Kidney (tissue), 22 donors: Measurements from ENCODE around the gene U2SURP. TPM values are rescaled to one million over a fixed set of nuclear protein-coding genes. Genes with fewer than 3 reads are reported as not detected.

Experiments used
- DNase-seq, 5 donors: peaks; one replicate each; pipeline ENCODE4 v3.0.0-alpha.2; 2013 to 2020
- FAIRE-seq: peaks from 2 replicates; lab custom pipeline; 2012; peaks lifted over from hg19 to GRCh38; lab: Jason Lieb, UNC
- H3K27ac ChIP-seq, 2 donors: one replicate each; pipeline ENCODE4 v1.7.0; 2013; ENCODE audit warnings: low read depth in 2 of 2, low read length in 2 of 2, inconsistent platforms in 1 of 2
- H3K27me3 ChIP-seq: one replicate; pipeline ENCODE4 v1.7.1; 2013; ENCODE audit warnings: low read length, inconsistent platforms; ENCODE audit not compliant: control insufficient read depth, insufficient read depth
- H3K36me3 ChIP-seq, 3 donors: one replicate each; pipeline versions ENCODE4 v1.7.0 to v1.7.1; 2013; ENCODE audit warnings: low read length in 3 of 3, control low read depth in 1 of 3, inconsistent platforms in 1 of 3; ENCODE audit not compliant: insufficient read depth in 3 of 3, control insufficient read depth in 2 of 3
- H3K4me1 ChIP-seq, 3 donors: one replicate each; pipeline versions ENCODE4 v1.7.0 to v1.7.1; 2013; ENCODE audit warnings: low read length in 3 of 3, inconsistent platforms in 1 of 3, low read depth in 1 of 3; ENCODE audit not compliant: control insufficient read depth in 2 of 3, insufficient read depth in 2 of 3
- H3K4me3 ChIP-seq, 3 donors: one replicate each; pipeline versions ENCODE4 v1.7.0 to v1.8.1; 2013; ENCODE audit warnings: low read length in 3 of 3, control low read depth in 1 of 3, inconsistent platforms in 1 of 3
- H3K9ac ChIP-seq, 3 donors: one replicate each; pipeline versions ENCODE4 v1.7.0 to v1.7.1; 2013; ENCODE audit warnings: low read length in 3 of 3, control low read depth in 1 of 3, inconsistent platforms in 1 of 3
- H3K9me3 ChIP-seq, 3 donors: one replicate each; pipeline versions ENCODE4 v1.7.0 to v1.7.1; 2013; ENCODE audit warnings: low read length in 3 of 3, control low read depth in 1 of 3, inconsistent platforms in 1 of 3; ENCODE audit not compliant: control insufficient read depth in 2 of 3, insufficient read depth in 1 of 3
- CTCF ChIP-seq: IDR thresholded peaks from 3 replicates; pipeline ENCODE4 v1.5.1; 2012; ENCODE audit warnings: mild to moderate bottlenecking, moderate library complexity, borderline replicate concordance; ENCODE audit not compliant: insufficient read depth; ENCODE audit errors: extremely low read depth
- intact Hi-C: fragments of 100-400 bp; cut with DNase I; formaldehyde crosslinking; loops from one replicate; pipeline ENCODE4 v1.11.1; 2022
- long read RNA-seq, 10 donors: library from polyadenylated mRNA in 1 of 10; unstranded in 1 of 10; transcript quantifications; one replicate each; pipeline ENCODE4 v2.0.0 and lab custom pipeline, GENCODE V29; 2021 to 2026
- polyA plus RNA-seq: library from polyadenylated mRNA; stranded (reverse); fragments of 350-450 nt; fragmentation: Illumina TruSeq; extraction: RNeasy Lipid Tissue Mini Kit (QIAGEN cat#74804); gene quantifications from one replicate; pipeline ENCODE4 v1.2.3, GENCODE V29; 2014; ENCODE audit warnings: low read depth, low replicate concordance; ENCODE audit not compliant: insufficient read depth
- total RNA-seq: library from RNA; stranded (reverse); fragmentation: NEBNext Ultra II Directional; extraction: Animal tissue kit (Norgen Biotek cat#: 25700); gene quantifications from one replicate; pipeline ENCODE4 v1.2.1, GENCODE V29; 2021
- donor health status: control.
- donor health status: control.
- donor health status: control.
- donor health status: control.
- donor health status: control.
- donor health status: DM: yes; HTN: yes; CAD: no.
- donor health status: Normal renal cell carcinoma (clear cell type).

Gene U2SURP
- total RNA-seq (97.7 TPM), polyA plus RNA-seq (23.0 TPM)
- long read RNA-seq, donor 1, transcript U2SURP-215 (6 exons, 588 nt), result major isoform, 8 of 11 reads
- long read RNA-seq, donor 1, partial matches to known transcripts, result 0 of 11 reads
- long read RNA-seq, donor 1, other reads (novel, unspliced or antisense), result 0 of 11 reads
- long read RNA-seq, donor 2, full-length matches to known transcripts, result 15 of 29 reads
- long read RNA-seq, donor 2, partial matches to known transcripts, result 14 of 29 reads
- long read RNA-seq, donor 2, other reads (novel, unspliced or antisense), result 0 of 29 reads
- long read RNA-seq, donor 3, transcript U2SURP-215 (6 exons, 588 nt), result major isoform, 15 of 63 reads
- long read RNA-seq, donor 3, partial matches to known transcripts, result 44 of 63 reads
- long read RNA-seq, donor 3, other reads (novel, unspliced or antisense), result 0 of 63 reads
- long read RNA-seq, donor 4, transcript U2SURP-215 (6 exons, 588 nt), result major isoform, 5 of 10 reads
- long read RNA-seq, donor 4, partial matches to known transcripts, result 0 of 10 reads
- long read RNA-seq, donor 4, other reads (novel, unspliced or antisense), result 0 of 10 reads
- long read RNA-seq, donor 5, result 0 reads
- long read RNA-seq, donor 6, transcript U2SURP-215 (6 exons, 588 nt), result major isoform, 15 of 22 reads
- long read RNA-seq, donor 6, partial matches to known transcripts, result 6 of 22 reads
- long read RNA-seq, donor 6, other reads (novel, unspliced or antisense), result 0 of 22 reads
- long read RNA-seq, donor 7, full-length matches to known transcripts, result 7 of 46 reads
- long read RNA-seq, donor 7, partial matches to known transcripts, result 23 of 46 reads
- long read RNA-seq, donor 7, other reads (novel, unspliced or antisense), result 16 of 46 reads
- long read RNA-seq, donor 8, full-length matches to known transcripts, result 23 of 39 reads
- long read RNA-seq, donor 8, partial matches to known transcripts, result 16 of 39 reads
- long read RNA-seq, donor 8, other reads (novel, unspliced or antisense), result 0 of 39 reads
- long read RNA-seq, donor 9, full-length matches to known transcripts, result 11 of 19 reads
- long read RNA-seq, donor 9, partial matches to known transcripts, result 8 of 19 reads
- long read RNA-seq, donor 9, other reads (novel, unspliced or antisense), result 0 of 19 reads
- long read RNA-seq, donor 10, transcript U2SURP-215 (6 exons, 588 nt), result major isoform, 5 of 8 reads
- long read RNA-seq, donor 10, partial matches to known transcripts, result 0 of 8 reads
- long read RNA-seq, donor 10, other reads (novel, unspliced or antisense), result 0 of 8 reads

- DNase-seq, result peak; percentile 97 to 99 (median 99)
- H3K36me3 ChIP-seq, result no peaks in the 10 kb centered on the region
- intact Hi-C loops, result no loop called here
- TF ChIP-seq CTCF, result peak; percentile 38
- peaks cover 0 to 16% (median 14%) of the 10 kb centered on the region in 3 donors for H3K4me1 ChIP-seq
- peak within 1 kb of the TSS; percentile 86 to 95 for H3K27ac ChIP-seq
- FAIRE-seq, result peak; percentile 49
- H3K9me3 ChIP-seq, result no peaks in the 10 kb centered on the region
- peak within 1 kb of the TSS; percentile 88 to 97 (median 93) for H3K9ac ChIP-seq
- no peaks in the 10 kb centered on the region for H3K27me3 ChIP-seq
- peak within 1 kb of the TSS; percentile 93 to 99 (median 93) for H3K4me3 ChIP-seq
Measured at GRCh38 chr3:143001369-143002082, at the start of gene U2SURP. U2SURP (plus strand) TSS chr3:143001570; CDS start chr3:143001629, 59 bp downstream.

- Histone ChIP-seq H3K4me1 (no peaks in the 10 kb centered on the region), H3K9me3 (no peaks in the 10 kb centered on the region), H3K36me3 (no peaks in the 10 kb centered on the region), H3K4me3 (no peak overlapping the region), H3K9ac (no peak overlapping the region), H3K27me3 (peaks cover 2% of the 10 kb centered on the region), H3K27ac (no peak overlapping the region)
- intact Hi-C loops, result no loop called here
- no peak for FAIRE-seq
- DNase-seq, result peak in 2 of 5 donors; percentile 54 to 58
- no peak for TF ChIP-seq CTCF
Measured at GRCh38 chr3:142951794-142952193, 49.6 kb upstream of the U2SURP start.
